Subcutaneous abdominal adipose tissue (tissue), 5 donors: ENCODE data around the gene GTPBP2.
"Not testable (repeated sequence)": the region's sequence is repeated elsewhere in the genome, so short reads cannot be mapped to it uniquely, and the experiment has no call there.

Experiments used
- H3K27ac ChIP-seq: one replicate; pipeline ENCODE4 v1.7.0; 2013; ENCODE audit warnings: low read depth, mild to moderate bottlenecking, inconsistent platforms, low read length, moderate library complexity
- H3K27me3 ChIP-seq, 5 donors: one replicate each; pipeline ENCODE4 v1.7.0; 2013; ENCODE audit warnings: low read length in 5 of 5, inconsistent platforms in 1 of 5; ENCODE audit not compliant: control insufficient read depth in 5 of 5, insufficient read depth in 4 of 5
- H3K36me3 ChIP-seq, 5 donors: one replicate each; pipeline ENCODE4 v1.7.0; 2013; ENCODE audit warnings: low read length in 5 of 5; ENCODE audit not compliant: control insufficient read depth in 5 of 5, insufficient read depth in 5 of 5
- H3K4me1 ChIP-seq, 5 donors: one replicate each; pipeline ENCODE4 v1.7.0; 2013; ENCODE audit warnings: low read length in 5 of 5, mild to moderate bottlenecking in 3 of 5, moderate library complexity in 1 of 5; ENCODE audit not compliant: control insufficient read depth in 5 of 5, insufficient read depth in 5 of 5
- H3K4me3 ChIP-seq, 5 donors: one replicate each; pipeline ENCODE4 v1.7.0; 2013; ENCODE audit warnings: low read length in 5 of 5, low read depth in 1 of 5
- H3K9ac ChIP-seq, 5 donors: one replicate each; pipeline ENCODE4 v1.7.0; 2013; ENCODE audit warnings: low read length in 5 of 5, mild to moderate bottlenecking in 4 of 5, moderate library complexity in 3 of 5
- H3K9me3 ChIP-seq, 5 donors: one replicate each; pipeline ENCODE4 v1.7.0; 2013; ENCODE audit warnings: low read length in 5 of 5; ENCODE audit not compliant: control insufficient read depth in 5 of 5
- donor health status: healthy.
- donor health status: healthy.
- donor health status: healthy.
- donor health status: healthy.
- donor health status: healthy.

Gene GTPBP2

DNA sequence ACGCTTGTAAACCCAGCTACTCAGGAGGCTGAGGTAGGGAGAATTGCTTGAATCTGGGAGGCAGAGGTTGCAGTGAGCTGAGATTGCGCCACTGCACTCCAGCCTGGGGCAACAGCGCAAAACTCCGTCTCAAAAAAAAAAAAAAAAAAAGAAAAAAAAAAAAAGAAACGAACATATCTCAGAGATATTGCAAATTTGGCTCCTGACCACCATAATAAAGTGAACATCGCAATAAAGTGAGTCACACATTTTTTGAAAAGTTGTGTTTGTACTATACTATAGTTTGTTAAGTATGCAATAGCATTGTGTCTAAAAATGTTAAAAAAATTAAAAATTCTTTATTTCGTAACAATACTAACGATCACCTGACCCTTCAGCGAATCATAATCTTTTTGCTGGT, 29.1 kb upstream of the GTPBP2 start:
- H3K27me3 ChIP-seq: no peaks in the 10 kb centered on the region
- H3K9ac ChIP-seq: no peak overlapping the region
- H3K4me3 ChIP-seq: no peak overlapping the region
- H3K4me1 ChIP-seq: no peaks in the 10 kb centered on the region
- H3K36me3 ChIP-seq: no peaks in the 10 kb centered on the region
- no peak overlapping the region for H3K27ac ChIP-seq
- H3K9me3 ChIP-seq: peaks cover 0 to 4% (median 0%) of the 10 kb centered on the region in 5 donors

GRCh38 chr6:43657221-43657802, 28.2 kb upstream of the GTPBP2 start:
- no peak overlapping the region for H3K27ac ChIP-seq

GRCh38 chr6:43652822-43653221, 23.8 kb upstream of the GTPBP2 start:
- H3K9me3 ChIP-seq, H3K4me3 ChIP-seq, H3K27ac ChIP-seq, H3K4me1 ChIP-seq, H3K9ac ChIP-seq, H3K27me3 ChIP-seq, H3K36me3 ChIP-seq: not testable (repeated sequence)

More at GRCh38 chr6:43657221-43657802, 28.2 kb upstream of the GTPBP2 start:
- H3K4me3 ChIP-seq: no peak overlapping the region
- no peaks in the 10 kb centered on the region for H3K27me3 ChIP-seq
- no peaks in the 10 kb centered on the region for H3K36me3 ChIP-seq
- no peaks in the 10 kb centered on the region for H3K4me1 ChIP-seq
- H3K9me3 ChIP-seq: peaks cover 0 to 4% (median 0%) of the 10 kb centered on the region in 5 donors
- no peak overlapping the region for H3K9ac ChIP-seq

GRCh38 chr6:43648248-43648647, 19.2 kb upstream of the GTPBP2 start:
- Histone ChIP-seq H3K4me1 (peaks cover 2 to 12% (median 9%) of the 10 kb centered on the region in 5 donors), H3K9ac (no peak overlapping the region), H3K4me3 (no peak overlapping the region), H3K27me3 (no peaks in the 10 kb centered on the region), H3K9me3 (no peaks in the 10 kb centered on the region), H3K27ac (no peak overlapping the region), H3K36me3 (no peaks in the 10 kb centered on the region)

DNA sequence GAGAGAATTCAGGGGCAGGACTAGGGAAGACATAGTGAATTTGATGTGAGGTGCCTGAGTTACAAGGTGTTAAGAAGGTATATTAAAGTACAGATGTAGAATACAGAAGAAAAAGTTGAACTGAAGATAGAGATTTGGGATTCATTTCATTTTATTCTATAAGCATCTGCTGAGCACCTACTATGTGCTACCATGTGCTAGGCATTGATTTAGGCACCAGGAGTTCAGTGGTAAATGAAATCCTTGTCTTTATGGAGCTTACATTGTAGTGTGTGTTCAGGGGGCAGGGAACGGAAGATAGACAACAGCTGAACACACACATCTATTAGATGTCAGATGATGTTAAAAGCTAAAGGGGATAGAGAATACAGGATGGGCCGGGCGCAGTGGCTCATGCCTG, 18.5 kb upstream of the GTPBP2 start:
- H3K9ac ChIP-seq: no peak overlapping the region
- no peak overlapping the region for H3K27ac ChIP-seq
- no peaks in the 10 kb centered on the region for H3K9me3 ChIP-seq
- peaks cover 0 to 2% (median under 1%) of the 10 kb centered on the region in 5 donors for H3K36me3 ChIP-seq
- H3K4me3 ChIP-seq: no peak overlapping the region
- peaks cover 2 to 12% (median 9%) of the 10 kb centered on the region in 5 donors for H3K4me1 ChIP-seq
- no peaks in the 10 kb centered on the region for H3K27me3 ChIP-seq

GRCh38 chr6:43645613-43645964, 16.5 kb upstream of the GTPBP2 start:
- H3K4me1 ChIP-seq: peaks cover 2 to 12% (median 9%) of the 10 kb centered on the region in 5 donors
- peak overlapping the region in 4 of 5 donors; percentile 32 to 68 (median 51) for H3K4me3 ChIP-seq
- H3K9me3 ChIP-seq: no peaks in the 10 kb centered on the region
- H3K9ac ChIP-seq: peak overlapping the region in 1 of 5 donors; percentile 37
- peaks cover under 1 to 18% (median 6%) of the 10 kb centered on the region in 5 donors for H3K36me3 ChIP-seq
- no peak overlapping the region for H3K27ac ChIP-seq
- no peaks in the 10 kb centered on the region for H3K27me3 ChIP-seq

DNA sequence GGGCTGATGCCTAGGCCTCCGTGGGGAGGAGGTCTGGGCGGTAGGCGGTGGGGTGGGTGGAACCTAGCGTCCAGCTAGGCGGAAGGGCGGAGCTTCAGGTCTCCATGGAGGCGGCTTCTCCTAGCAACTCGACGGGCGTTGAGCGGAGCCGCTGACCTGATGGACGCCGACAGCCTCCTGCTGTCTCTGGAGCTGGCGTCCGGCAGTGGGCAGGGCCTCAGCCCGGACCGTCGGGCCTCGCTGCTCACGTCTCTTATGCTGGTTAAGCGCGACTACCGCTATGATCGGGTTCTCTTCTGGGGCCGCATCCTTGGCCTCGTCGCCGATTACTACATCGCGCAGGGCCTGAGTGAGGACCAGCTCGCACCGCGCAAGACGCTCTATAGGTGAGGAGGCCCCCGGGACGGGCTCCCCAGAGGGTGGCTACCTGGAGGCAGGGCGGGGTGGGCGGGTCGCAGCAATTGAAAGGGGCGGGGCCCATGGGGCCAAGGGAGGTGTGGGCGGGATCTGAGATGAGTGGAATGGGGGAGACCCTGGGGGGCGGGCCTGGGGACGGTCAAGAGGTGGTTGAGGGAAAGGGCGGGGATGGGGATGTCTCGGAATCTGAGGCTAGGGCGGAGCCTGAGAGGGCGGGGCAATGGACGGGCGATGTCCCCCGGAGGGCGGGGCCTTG, 16.0 kb upstream of the GTPBP2 start, which contains the start of gene RSPH9:
Gene RSPH9 (plus strand): TSS at position 97 of the 673 bp plus-strand sequence. CDS start 63 bp downstream, at position 160.
- H3K9me3 ChIP-seq: no peaks in the 10 kb centered on the region
- no peaks in the 10 kb centered on the region for H3K27me3 ChIP-seq
- peak within 1 kb of the TSS in 4 of 5 donors; percentile 56 to 68 (median 62) for H3K4me3 ChIP-seq
- peak within 1 kb of the TSS in 1 of 5 donors; percentile 37 for H3K9ac ChIP-seq
- H3K27ac ChIP-seq: no peak within 1 kb of the TSS
- peaks cover 2 to 12% (median 9%) of the 10 kb centered on the region in 5 donors for H3K4me1 ChIP-seq
- peaks cover 6 to 23% (median 11%) of the 10 kb centered on the region in 5 donors for H3K36me3 ChIP-seq

DNA sequence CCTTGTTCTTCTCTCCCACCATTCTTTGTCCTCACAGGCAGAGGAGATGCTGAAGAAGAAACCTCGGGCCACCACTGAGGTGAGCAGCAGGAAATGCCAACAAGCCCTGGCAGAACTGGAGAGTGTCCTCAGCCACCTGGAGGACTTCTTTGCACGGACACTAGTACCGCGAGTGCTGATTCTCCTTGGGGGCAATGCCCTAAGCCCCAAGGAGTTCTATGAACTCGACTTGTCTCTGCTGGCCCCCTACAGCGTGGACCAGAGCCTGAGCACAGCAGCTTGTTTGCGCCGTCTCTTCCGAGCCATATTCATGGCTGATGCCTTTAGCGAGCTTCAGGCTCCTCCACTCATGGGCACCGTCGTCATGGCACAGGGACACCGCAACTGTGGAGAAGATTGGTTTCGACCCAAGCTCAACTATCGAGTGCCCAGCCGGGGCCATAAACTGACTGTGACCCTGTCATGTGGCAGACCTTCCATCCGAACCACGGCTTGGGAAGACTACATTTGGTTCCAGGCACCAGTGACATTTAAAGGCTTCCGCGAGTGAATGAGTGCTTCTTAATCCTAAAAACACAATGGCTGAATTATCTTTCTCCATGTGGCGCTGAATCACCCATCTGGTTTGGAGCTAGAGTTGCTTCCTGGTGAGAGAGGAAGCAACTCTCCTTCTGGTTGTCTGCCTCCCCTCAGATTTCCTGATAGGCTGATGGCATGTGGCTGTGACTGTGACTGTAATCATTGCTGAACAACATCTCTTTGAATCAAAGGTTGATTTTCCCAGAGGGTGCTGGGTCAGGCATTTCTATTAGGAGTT, 11.1 kb upstream of the GTPBP2 start:
- Histone ChIP-seq H3K4me1 (peaks cover 4 to 38% (median 31%) of the 10 kb centered on the region in 5 donors), H3K36me3 (peaks cover 11 to 34% (median 22%) of the 10 kb centered on the region in 5 donors), H3K27ac (no peak overlapping the region), H3K9ac (no peak overlapping the region), H3K27me3 (no peaks in the 10 kb centered on the region), H3K9me3 (no peaks in the 10 kb centered on the region), H3K4me3 (no peak overlapping the region)

- Histone ChIP-seq H3K4me3 (peak overlapping the region; percentile 89 to 99 (median 98)), H3K36me3 (peaks cover 9 to 23% (median 17%) of the 10 kb centered on the region in 5 donors), H3K27me3 (no peaks in the 10 kb centered on the region), H3K9me3 (no peaks in the 10 kb centered on the region), H3K4me1 (peaks cover 4 to 33% (median 26%) of the 10 kb centered on the region in 5 donors), H3K9ac (peak overlapping the region; percentile 91 to 98 (median 92)), H3K27ac (peak overlapping the region; percentile 85)
These were observed 7.2 kb upstream of the GTPBP2 start for GRCh38 chr6:43636308-43636659.
